ENCODE measurements around the gene LTBR. TPM values are rescaled to one million over a fixed set of nuclear protein-coding genes. Genes with fewer than 3 reads are reported as not detected.

The LTBR gene
- total and polyA plus RNA-seq, 2 of the 4 experiments (the other 2 are of a cell fraction), result 19.7 to 62.5 TPM

GRCh38 chr12:6424866-6425265, 40.9 kb downstream of the LTBR start:
- dilution Hi-C loops (cut with HindIII; ENCODE audit: low sequenced_read_pairs, unreplicated experiment), result no loop called here
- Histone ChIP-seq H2AK5ac (ENCODE audit: low read depth, low read length) (no peak overlapping the region), H3K56ac (ENCODE audit: extremely low read depth, insufficient read depth, low read length) (no peak overlapping the region), H2AK9ac (replicated peaks; ENCODE audit: low read depth, low read length, poor library complexity) (no peak overlapping the region), H2BK15ac (ENCODE audit: low read depth, low read length) (no peak overlapping the region), H2BK20ac (ENCODE audit: low read depth, low read length) (no peak overlapping the region), H3K4me1 (ENCODE audit: control insufficient read depth, insufficient read depth, low read length) (no peaks in the 10 kb centered on the region), H4K91ac (ENCODE audit: insufficient read depth, low read depth, low read length) (no peak overlapping the region), H3K23ac (ENCODE audit: low read depth, low read length) (no peak overlapping the region), H2AFZ (replicated peaks; ENCODE audit: low read length, poor library complexity) (no peak overlapping the region), H3K9me3 (ENCODE audit: control insufficient read depth, insufficient read depth, low read length) (no peaks in the 10 kb centered on the region), H4K20me1 (ENCODE audit: insufficient read depth, low read length) (no peaks in the 10 kb centered on the region), H3K9ac (ENCODE audit: low read depth, low read length) (no peak overlapping the region), H3K79me1 (ENCODE audit: low read depth in 1 of 2, low read length in 2 of 2) (no peaks in the 10 kb centered on the region), H3K4ac (ENCODE audit: low read depth, low read length) (no peak overlapping the region), H3K14ac (replicated peaks; ENCODE audit: low read depth, low read length) (no peak overlapping the region), H3K27me3 (ENCODE audit: control insufficient read depth, insufficient read depth, low read length) (no peaks in the 10 kb centered on the region), H4K5ac (ENCODE audit: low read depth, low read length) (no peak overlapping the region), H2BK5ac (ENCODE audit: low read depth, low read length, poor library complexity, severe bottlenecking) (no peak overlapping the region), H2BK120ac (ENCODE audit: low read depth, low read length) (no peak overlapping the region), H3K18ac (ENCODE audit: low read depth, low read length) (no peak overlapping the region), H3K27ac (ENCODE audit: insufficient read depth, low read length) (no peak overlapping the region), H3K9me1 (ENCODE audit: insufficient read depth, low read length) (peaks cover under 1% of the 10 kb centered on the region; the same call in 1 of the 2 replicates), H3K4me3 (ENCODE audit: insufficient read depth, low read depth, low read length) (no peak overlapping the region), H4K8ac (ENCODE audit: low read depth in 2 of 2, low read length in 2 of 2) (no peak overlapping the region), H3K4me2 (ENCODE audit: low read depth, low read length) (no peak overlapping the region), H3K36me3 (ENCODE audit: control insufficient read depth, insufficient read depth, low read length) (no peaks in the 10 kb centered on the region)
- WGBS, 2 experiments (ENCODE audit: extremely low coverage in 2 of 2, insufficient read length in 1 of 2), result no CpG with 5 or more reads among the region's 8 CpGs
- no TSS peak for BruUV-seq (replicated peaks)
- in situ Hi-C loops (cut with MboI; ENCODE audit: low sequenced_read_pairs), result loop anchor here (5.0 kb wide), 2 partner anchors 37 to 117 kb away; no protein-coding TSS in a partner anchor
- POLR2A ChIA-PET (ENCODE audit: unreplicated experiment), result no interaction called here
- no peak for ATAC-seq (ENCODE audit: low read depth)
- DNase-seq, result no peak
- TF ChIP-seq FOS (IDR thresholded peaks at IDR 0.05; ENCODE audit: low read depth, low read length) (no peak), NFE2L2 (IDR thresholded peaks at IDR 0.05; ENCODE audit: low read depth, low read length) (no peak), USF2 (IDR thresholded peaks at IDR 0.05; ENCODE audit: low read depth, low read length) (no peak), RCOR1 (IDR thresholded peaks at IDR 0.05; ENCODE audit: insufficient replicate concordance, low read length) (no peak), CTCF (conservative IDR thresholded peaks at IDR 0.05; ENCODE audit: low read depth, low read length) (no peak), ELK1 (IDR thresholded peaks at IDR 0.05; ENCODE audit: borderline replicate concordance, low read depth, low read length) (no peak), POLR2A (IDR thresholded peaks at IDR 0.05; ENCODE audit: low read depth, low read length) (no peak), RFX5 (IDR thresholded peaks at IDR 0.05; ENCODE audit: low read depth, low read length) (no peak), CEBPB (IDR thresholded peaks at IDR 0.05; ENCODE audit: low read depth, low read length) (no peak), RAD21 (IDR thresholded peaks at IDR 0.05; ENCODE audit: low read length) (no peak), SMC3 (IDR thresholded peaks at IDR 0.05; ENCODE audit: low read depth, low read length) (no peak), MAZ (IDR thresholded peaks at IDR 0.05; ENCODE audit: borderline replicate concordance, low read depth, low read length) (no peak), BHLHE40 (IDR thresholded peaks at IDR 0.05; ENCODE audit: low read depth, low read length) (no peak), MAFK (IDR thresholded peaks at IDR 0.05; ENCODE audit: low read depth, low read length) (no peak)
- CTCF ChIA-PET, result interaction anchor here (1.0 kb wide), 1 partner anchor 40 kb away, joined by 3 read pairs; no protein-coding TSS in a partner anchor
- intact Hi-C loops (cut with micrococcal nuclease), result no loop called here
